ENCODE results near the gene SEMA3F.

Gene SEMA3F

DNA sequence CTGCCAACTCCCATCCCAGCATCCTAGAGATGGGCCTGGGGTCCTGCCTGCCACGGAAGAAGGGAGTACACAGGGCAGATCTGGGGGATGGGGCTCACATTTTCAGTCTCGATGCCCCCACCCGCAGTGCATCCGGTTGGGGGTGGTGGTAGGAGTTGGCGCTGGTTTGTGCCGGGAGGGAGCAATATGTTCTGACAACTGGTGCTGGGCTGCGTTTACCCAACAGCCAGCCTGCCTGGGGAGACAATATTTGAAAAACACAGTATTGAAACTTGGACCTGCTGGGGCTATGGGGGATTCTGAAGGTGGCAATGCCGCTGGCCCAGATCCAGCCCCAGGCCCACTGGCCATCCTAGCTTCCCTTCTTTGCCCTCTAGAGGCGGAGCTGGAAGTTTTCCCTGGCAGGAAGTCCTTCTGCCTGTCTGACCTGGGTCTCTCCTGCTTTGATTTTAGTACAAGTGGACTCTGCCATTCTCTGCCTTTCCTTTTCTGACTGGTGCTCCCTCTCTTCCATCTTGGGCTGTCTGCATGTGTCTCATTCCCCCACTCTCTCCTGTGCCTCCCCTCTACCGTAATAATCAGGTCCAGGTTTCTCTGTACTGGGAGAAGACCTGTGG, 3.5 kb downstream of the SEMA3F start:
- Histone ChIP-seq H3K4me1 (ENCODE audit: control insufficient read depth in 1 of 2, insufficient read depth in 2 of 2, low read length in 2 of 2) (peaks cover 18 to 49% of the 10 kb centered on the region in 2 donors), H3K9me3 (ENCODE audit: control insufficient read depth in 1 of 2, low read length in 2 of 2) (no peaks in the 10 kb centered on the region), H3K27ac (ENCODE audit: low read length) (no peak overlapping the region), H3K36me3 (ENCODE audit: control insufficient read depth in 1 of 2, insufficient read depth in 2 of 2, low read length in 2 of 2) (no peaks in the 10 kb centered on the region), H3K27me3 (ENCODE audit: low read depth, low read length) (peaks cover 5% of the 10 kb centered on the region), H3K4me3 (ENCODE audit: low read depth in 1 of 2, low read length in 2 of 2) (no peak overlapping the region)

DNA sequence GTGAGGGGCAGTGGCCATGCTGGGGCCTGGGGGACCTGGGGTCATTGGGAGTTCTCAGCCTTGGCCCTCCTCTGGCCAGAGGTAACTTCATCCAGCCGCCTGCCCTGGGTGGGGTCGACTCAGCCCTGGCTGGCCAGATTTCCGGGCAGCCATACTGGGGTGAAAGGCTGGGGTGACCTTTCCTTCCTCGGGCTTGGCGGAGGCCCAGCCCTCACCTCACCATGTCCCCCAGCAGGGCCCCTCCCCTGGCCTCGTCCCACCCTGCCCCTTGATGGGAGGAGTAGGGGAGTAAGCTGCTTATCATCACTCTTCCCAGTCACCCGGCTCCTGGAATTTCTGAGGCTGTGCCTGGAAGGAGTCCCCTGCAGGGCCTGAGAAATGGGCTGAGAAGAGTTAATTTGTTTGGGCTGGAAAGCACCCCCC, 5.4 kb downstream of the SEMA3F start:
- Histone ChIP-seq H3K4me3 (ENCODE audit: low read depth in 1 of 2, low read length in 2 of 2) (no peak overlapping the region), H3K9me3 (ENCODE audit: control insufficient read depth in 1 of 2, low read length in 2 of 2) (no peaks in the 10 kb centered on the region), H3K27me3 (ENCODE audit: low read depth, low read length) (peaks cover 5% of the 10 kb centered on the region), H3K36me3 (ENCODE audit: control insufficient read depth in 1 of 2, insufficient read depth in 2 of 2, low read length in 2 of 2) (no peaks in the 10 kb centered on the region), H3K4me1 (ENCODE audit: control insufficient read depth in 1 of 2, insufficient read depth in 2 of 2, low read length in 2 of 2) (peaks cover 38 to 58% of the 10 kb centered on the region in 2 donors), H3K27ac (ENCODE audit: low read length) (peak overlapping the region; percentile 39)

DNA sequence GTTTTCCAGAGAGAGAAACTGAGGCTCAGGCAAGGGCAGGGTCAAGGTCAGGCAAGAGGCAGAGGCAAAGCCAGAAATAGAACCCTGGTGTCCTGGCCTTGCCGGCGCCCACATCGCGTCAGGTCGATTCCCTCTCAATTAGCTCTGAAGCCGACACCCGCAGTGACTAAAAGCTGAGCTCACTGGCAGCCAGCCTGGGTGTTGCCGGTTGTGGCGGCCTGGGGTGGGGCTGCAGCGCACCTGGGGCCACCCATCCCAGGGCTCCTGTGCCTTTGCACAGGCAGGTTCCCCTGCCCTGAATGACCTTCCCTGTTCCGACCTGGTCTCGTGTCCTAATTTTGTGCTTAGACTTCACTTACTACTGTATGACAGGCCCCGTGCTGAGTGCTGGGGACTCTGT, 6.2 kb downstream of the SEMA3F start:
- Histone ChIP-seq H3K27ac (ENCODE audit: low read length) (peak overlapping the region; percentile 39), H3K36me3 (ENCODE audit: control insufficient read depth in 1 of 2, insufficient read depth in 2 of 2, low read length in 2 of 2) (no peaks in the 10 kb centered on the region), H3K27me3 (ENCODE audit: low read depth, low read length) (no peaks in the 10 kb centered on the region), H3K9me3 (ENCODE audit: control insufficient read depth in 1 of 2, low read length in 2 of 2) (no peaks in the 10 kb centered on the region), H3K4me3 (ENCODE audit: low read depth in 1 of 2, low read length in 2 of 2) (no peak overlapping the region), H3K4me1 (ENCODE audit: control insufficient read depth in 1 of 2, insufficient read depth in 2 of 2, low read length in 2 of 2) (peaks cover 45 to 58% of the 10 kb centered on the region in 2 donors)

- Histone ChIP-seq H3K4me1 (ENCODE audit: control insufficient read depth in 1 of 2, insufficient read depth in 2 of 2, low read length in 2 of 2) (peaks cover 53 to 57% of the 10 kb centered on the region in 2 donors), H3K36me3 (ENCODE audit: control insufficient read depth in 1 of 2, insufficient read depth in 2 of 2, low read length in 2 of 2) (no peaks in the 10 kb centered on the region), H3K27me3 (ENCODE audit: low read depth, low read length) (no peaks in the 10 kb centered on the region), H3K9me3 (ENCODE audit: control insufficient read depth in 1 of 2, low read length in 2 of 2) (no peaks in the 10 kb centered on the region), H3K4me3 (ENCODE audit: low read depth in 1 of 2, low read length in 2 of 2) (no peak overlapping the region), H3K27ac (ENCODE audit: low read length) (no peak overlapping the region)
Measured at GRCh38 chr3:50162034-50162883, 7.1 kb downstream of the SEMA3F start.

DNA sequence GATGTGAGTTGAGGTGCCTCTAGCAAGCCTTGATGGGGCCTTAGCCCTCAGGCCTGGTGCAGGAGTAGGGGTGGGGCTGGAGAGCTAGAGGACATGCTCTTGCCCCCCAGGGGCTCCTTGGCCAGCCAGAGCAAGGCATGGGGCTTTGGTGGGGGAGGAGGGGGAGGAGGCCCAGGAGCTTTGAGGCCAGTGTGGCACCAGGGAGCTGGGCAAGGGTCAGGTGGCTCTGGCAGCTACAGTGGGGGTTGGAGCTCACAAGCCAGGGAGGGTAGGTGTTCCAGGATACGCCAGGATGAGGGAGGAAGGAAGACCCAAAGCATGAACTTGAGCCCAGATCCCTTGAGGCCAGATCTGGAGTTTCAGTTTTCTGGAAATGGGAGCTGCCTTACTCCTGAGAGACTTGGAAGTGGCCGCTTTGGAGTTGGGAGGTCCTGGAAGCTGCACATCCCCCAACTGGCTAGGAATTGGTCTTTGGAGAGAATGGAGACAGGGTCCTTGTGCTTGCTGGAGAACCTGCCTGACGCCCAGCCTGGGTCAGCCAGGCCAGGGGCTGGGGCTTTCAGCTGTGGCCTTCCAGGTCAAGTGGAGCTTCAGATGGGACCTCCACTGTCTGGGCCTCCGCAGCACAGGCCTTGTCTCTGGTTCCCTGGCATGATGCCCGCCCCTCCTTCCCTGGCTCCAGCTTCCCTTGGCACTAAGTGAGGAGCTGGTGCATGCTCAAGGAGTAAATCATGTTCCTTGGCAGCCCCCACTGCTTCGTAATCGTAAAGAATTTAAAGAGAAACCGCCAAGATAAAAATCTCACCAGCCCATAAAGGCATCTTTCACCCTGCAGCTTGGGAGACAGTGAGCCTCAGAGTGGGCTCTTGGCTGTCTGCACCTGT, 8.7 kb downstream of the SEMA3F start:
- Histone ChIP-seq H3K4me3 (ENCODE audit: low read depth in 1 of 2, low read length in 2 of 2) (peak overlapping the region in 1 of 2 donors; percentile 14), H3K9me3 (ENCODE audit: control insufficient read depth in 1 of 2, low read length in 2 of 2) (no peaks in the 10 kb centered on the region), H3K4me1 (ENCODE audit: control insufficient read depth in 1 of 2, insufficient read depth in 2 of 2, low read length in 2 of 2) (peaks cover 56 to 57% of the 10 kb centered on the region in 2 donors), H3K27me3 (ENCODE audit: low read depth, low read length) (no peaks in the 10 kb centered on the region), H3K36me3 (ENCODE audit: control insufficient read depth in 1 of 2, insufficient read depth in 2 of 2, low read length in 2 of 2) (no peaks in the 10 kb centered on the region), H3K27ac (ENCODE audit: low read length) (peak overlapping the region; percentile 31)

DNA sequence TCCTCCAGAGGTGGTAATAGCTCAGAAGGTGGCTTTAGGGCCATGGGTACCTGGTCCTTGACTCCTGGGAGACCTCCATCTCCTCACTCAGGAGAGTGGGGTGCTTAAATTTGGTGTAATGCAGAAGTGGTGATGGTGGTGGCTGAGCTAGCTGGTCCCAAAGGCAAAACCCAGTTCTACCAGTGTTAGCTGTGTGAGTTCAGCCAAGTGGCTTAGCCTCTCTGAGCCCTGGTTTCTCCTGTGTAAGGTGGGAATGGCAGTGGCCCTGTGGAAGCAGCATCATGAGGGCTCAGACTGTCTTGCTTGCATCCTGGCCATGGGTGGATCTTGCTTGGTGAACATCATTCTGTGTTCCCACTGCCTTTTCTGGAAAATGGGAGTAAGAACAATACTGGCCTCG, 9.4 kb downstream of the SEMA3F start:
- H3K27me3 ChIP-seq (ENCODE audit: low read depth, low read length), result no peaks in the 10 kb centered on the region
- peaks cover 56 to 57% of the 10 kb centered on the region in 2 donors for H3K4me1 ChIP-seq (ENCODE audit: control insufficient read depth in 1 of 2, insufficient read depth in 2 of 2, low read length in 2 of 2)
- peak overlapping the region; percentile 31 for H3K27ac ChIP-seq (ENCODE audit: low read length)
- no peaks in the 10 kb centered on the region for H3K9me3 ChIP-seq (ENCODE audit: control insufficient read depth in 1 of 2, low read length in 2 of 2)
- H3K36me3 ChIP-seq (ENCODE audit: control insufficient read depth in 1 of 2, insufficient read depth in 2 of 2, low read length in 2 of 2), result no peaks in the 10 kb centered on the region
- peak overlapping the region in 1 of 2 donors; percentile 14 for H3K4me3 ChIP-seq (ENCODE audit: low read depth in 1 of 2, low read length in 2 of 2)

- Histone ChIP-seq H3K9me3 (ENCODE audit: control insufficient read depth in 1 of 2, low read length in 2 of 2) (no peaks in the 10 kb centered on the region), H3K4me3 (ENCODE audit: low read depth in 1 of 2, low read length in 2 of 2) (peak overlapping the region in 1 of 2 donors; percentile 14), H3K27me3 (ENCODE audit: low read depth, low read length) (no peaks in the 10 kb centered on the region), H3K27ac (ENCODE audit: low read length) (peak overlapping the region; percentile 39), H3K4me1 (ENCODE audit: control insufficient read depth in 1 of 2, insufficient read depth in 2 of 2, low read length in 2 of 2) (peaks cover 54 to 57% of the 10 kb centered on the region in 2 donors), H3K36me3 (ENCODE audit: control insufficient read depth in 1 of 2, insufficient read depth in 2 of 2, low read length in 2 of 2) (no peaks in the 10 kb centered on the region)
Measured at GRCh38 chr3:50164984-50165909, 10.1 kb downstream of the SEMA3F start.

GRCh38 chr3:50165910-50166538, 10.9 kb downstream of the SEMA3F start:
- Histone ChIP-seq H3K27ac (ENCODE audit: low read length) (peak overlapping the region; percentile 39), H3K9me3 (ENCODE audit: control insufficient read depth in 1 of 2, low read length in 2 of 2) (no peaks in the 10 kb centered on the region), H3K4me3 (ENCODE audit: low read depth in 1 of 2, low read length in 2 of 2) (peak overlapping the region in 1 of 2 donors; percentile 9), H3K36me3 (ENCODE audit: control insufficient read depth in 1 of 2, insufficient read depth in 2 of 2, low read length in 2 of 2) (no peaks in the 10 kb centered on the region), H3K27me3 (ENCODE audit: low read depth, low read length) (no peaks in the 10 kb centered on the region), H3K4me1 (ENCODE audit: control insufficient read depth in 1 of 2, insufficient read depth in 2 of 2, low read length in 2 of 2) (peaks cover 51 to 52% of the 10 kb centered on the region in 2 donors)

DNA sequence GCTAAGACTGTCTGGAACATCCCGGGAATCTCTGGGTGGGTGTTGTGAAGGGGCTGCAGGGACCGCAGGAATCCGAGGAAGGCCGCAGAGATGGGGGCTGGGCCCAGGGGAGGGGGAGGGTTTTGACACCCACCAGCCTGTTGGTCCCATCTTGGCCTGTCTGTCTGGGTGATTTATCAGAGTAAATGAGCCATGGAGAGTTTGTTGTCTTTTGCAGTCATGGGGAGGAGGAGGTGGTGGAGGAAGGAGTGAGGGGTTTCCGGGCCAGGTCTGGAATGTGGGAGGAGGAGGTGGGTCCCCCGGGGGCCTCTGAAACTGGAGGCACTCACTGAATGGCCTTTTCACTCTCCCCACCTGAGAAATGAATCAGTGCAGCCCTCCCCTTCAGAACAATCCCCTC, 11.5 kb downstream of the SEMA3F start:
- no peaks in the 10 kb centered on the region for H3K9me3 ChIP-seq (ENCODE audit: control insufficient read depth in 1 of 2, low read length in 2 of 2)
- H3K27me3 ChIP-seq (ENCODE audit: low read depth, low read length), result no peaks in the 10 kb centered on the region
- H3K36me3 ChIP-seq (ENCODE audit: control insufficient read depth in 1 of 2, insufficient read depth in 2 of 2, low read length in 2 of 2), result no peaks in the 10 kb centered on the region
- peaks cover 46 to 47% of the 10 kb centered on the region in 2 donors for H3K4me1 ChIP-seq (ENCODE audit: control insufficient read depth in 1 of 2, insufficient read depth in 2 of 2, low read length in 2 of 2)
- H3K4me3 ChIP-seq (ENCODE audit: low read depth in 1 of 2, low read length in 2 of 2), result no peak overlapping the region
- peak overlapping the region; percentile 65 for H3K27ac ChIP-seq (ENCODE audit: low read length)

All from muscle layer of duodenum (tissue), 2 donors.